ENCODE measurements around the gene CANX.

DNA sequence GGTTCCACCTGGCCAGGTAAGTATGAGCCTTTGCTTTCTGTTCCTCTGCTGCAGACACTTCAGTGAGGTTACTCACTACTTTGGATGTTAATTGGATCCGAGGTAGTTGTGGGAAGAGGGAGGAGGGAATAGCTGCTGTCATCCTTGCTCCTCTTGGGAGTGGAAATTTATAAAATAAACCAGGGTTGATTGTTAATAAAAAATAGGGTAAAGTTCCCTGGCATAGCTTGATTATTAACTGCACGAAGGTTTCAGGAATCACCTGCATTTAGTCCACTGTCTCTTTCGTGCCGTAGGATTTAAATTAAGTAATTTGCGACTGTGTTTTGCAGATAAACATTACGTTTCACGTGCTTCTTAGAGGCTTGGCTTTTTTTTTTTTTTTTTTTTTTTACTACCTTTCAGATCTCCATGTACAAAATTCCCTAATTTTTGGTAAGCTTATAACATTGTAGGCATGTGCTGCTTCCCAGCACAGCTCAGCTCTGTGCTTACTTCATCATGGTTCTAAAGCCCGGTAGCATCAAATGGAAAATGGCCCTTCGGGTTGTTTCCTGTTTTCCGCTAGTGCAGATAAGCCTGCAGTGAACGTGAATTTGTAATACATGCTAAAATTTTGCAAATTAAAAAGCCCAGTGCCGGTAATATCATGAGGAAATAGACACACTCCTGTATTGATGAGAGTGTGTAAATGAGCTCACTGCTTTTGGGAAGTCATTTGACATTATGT lies 68.1 kb downstream of the CANX start:
- TF ChIP-seq, protein P1, sequence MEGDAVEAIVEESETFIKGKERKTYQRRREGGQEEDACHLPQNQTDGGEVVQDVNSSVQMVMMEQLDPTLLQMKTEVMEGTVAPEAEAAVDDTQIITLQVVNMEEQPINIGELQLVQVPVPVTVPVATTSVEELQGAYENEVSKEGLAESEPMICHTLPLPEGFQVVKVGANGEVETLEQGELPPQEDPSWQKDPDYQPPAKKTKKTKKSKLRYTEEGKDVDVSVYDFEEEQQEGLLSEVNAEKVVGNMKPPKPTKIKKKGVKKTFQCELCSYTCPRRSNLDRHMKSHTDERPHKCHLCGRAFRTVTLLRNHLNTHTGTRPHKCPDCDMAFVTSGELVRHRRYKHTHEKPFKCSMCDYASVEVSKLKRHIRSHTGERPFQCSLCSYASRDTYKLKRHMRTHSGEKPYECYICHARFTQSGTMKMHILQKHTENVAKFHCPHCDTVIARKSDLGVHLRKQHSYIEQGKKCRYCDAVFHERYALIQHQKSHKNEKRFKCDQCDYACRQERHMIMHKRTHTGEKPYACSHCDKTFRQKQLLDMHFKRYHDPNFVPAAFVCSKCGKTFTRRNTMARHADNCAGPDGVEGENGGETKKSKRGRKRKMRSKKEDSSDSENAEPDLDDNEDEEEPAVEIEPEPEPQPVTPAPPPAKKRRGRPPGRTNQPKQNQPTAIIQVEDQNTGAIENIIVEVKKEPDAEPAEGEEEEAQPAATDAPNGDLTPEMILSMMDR (IDR thresholded peaks at IDR 0.05; ENCODE audit: extremely low read depth in 1 of 2, insufficient read depth in 1 of 2, low read depth in 1 of 2, low read length in 2 of 2), result no peak
- TF ChIP-seq POLR2AphosphoS5 (IDR thresholded peaks at IDR 0.05; ENCODE audit: insufficient read depth, low read depth, low read length) (no peak), EZH2 (IDR thresholded peaks at IDR 0.05; ENCODE audit: borderline replicate concordance, low read depth, low read length, severe bottlenecking) (no peak), POLR2A (IDR thresholded peaks at IDR 0.05; ENCODE audit: low read depth, low read length) (no peak), MYC (IDR thresholded peaks at IDR 0.05; ENCODE audit: low read depth, low read length) (no peak), JUN (IDR thresholded peaks at IDR 0.05; ENCODE audit: borderline replicate concordance, insufficient read depth, insufficient read length, low read depth) (no peak), FOS (IDR thresholded peaks at IDR 0.05; ENCODE audit: borderline replicate concordance, insufficient read depth, low read length) (no peak), GATA2 (IDR thresholded peaks at IDR 0.05; ENCODE audit: insufficient read depth, insufficient read length, low read depth, low read length) (no peak)
- TF ChIP-seq, protein P2, sequence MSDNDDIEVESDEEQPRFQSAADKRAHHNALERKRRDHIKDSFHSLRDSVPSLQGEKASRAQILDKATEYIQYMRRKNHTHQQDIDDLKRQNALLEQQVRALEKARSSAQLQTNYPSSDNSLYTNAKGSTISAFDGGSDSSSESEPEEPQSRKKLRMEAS (IDR thresholded peaks at IDR 0.05; ENCODE audit: insufficient read depth, insufficient read length), result no peak

All from endothelial cell of umbilical vein (primary cell).